Measurements from ENCODE around the gene SMARCC1. TPM values are rescaled to one million over a fixed set of nuclear protein-coding genes. Genes with fewer than 3 reads are reported as not detected.

The SMARCC1 gene
- total and polyA plus RNA-seq, 4 donors, result 12.5 to 66.8 (median 40.8) TPM

GRCh38 chr3:47803480-47804025 is 21.9 kb upstream of the SMARCC1 start:
- no peak for DNase-seq
- peaks cover 0 to 2% of the 10 kb centered on the region in 2 donors for H3K4me1 ChIP-seq (ENCODE audit: control insufficient read depth in 1 of 2, insufficient read depth in 2 of 2, low read length in 2 of 2)
- peak overlapping the region; percentile 1 to 96 for H3K27ac ChIP-seq (ENCODE audit: low read depth in 1 of 2, low read length in 2 of 2)
- peaks cover 0 to 2% of the 10 kb centered on the region in 2 donors for H3K36me3 ChIP-seq (ENCODE audit: control insufficient read depth in 1 of 2, insufficient read depth in 2 of 2, low read length in 1 of 2)
- intact Hi-C loops (cut with DNase I), result loop anchor here in 1 of 2 donors (5.0 kb wide), 1 partner anchor 191 kb away; no protein-coding TSS in a partner anchor
- H3K9me3 ChIP-seq (ENCODE audit: control insufficient read depth, low read length), result no peaks in the 10 kb centered on the region
- ATAC-seq (ENCODE audit: low FRiP score), result no peak
- H3K27me3 ChIP-seq (ENCODE audit: control insufficient read depth in 1 of 2, insufficient read depth in 2 of 2, low read length in 1 of 2), result no peaks in the 10 kb centered on the region
- peak overlapping the region; percentile 76 to 88 for H3K4me3 ChIP-seq (ENCODE audit: low read length in 2 of 2)
- whole genome bisulfite sequencing, 2 donors, result 0% methylated on average over 14 to 20 of the region's 20 CpGs

DNA sequence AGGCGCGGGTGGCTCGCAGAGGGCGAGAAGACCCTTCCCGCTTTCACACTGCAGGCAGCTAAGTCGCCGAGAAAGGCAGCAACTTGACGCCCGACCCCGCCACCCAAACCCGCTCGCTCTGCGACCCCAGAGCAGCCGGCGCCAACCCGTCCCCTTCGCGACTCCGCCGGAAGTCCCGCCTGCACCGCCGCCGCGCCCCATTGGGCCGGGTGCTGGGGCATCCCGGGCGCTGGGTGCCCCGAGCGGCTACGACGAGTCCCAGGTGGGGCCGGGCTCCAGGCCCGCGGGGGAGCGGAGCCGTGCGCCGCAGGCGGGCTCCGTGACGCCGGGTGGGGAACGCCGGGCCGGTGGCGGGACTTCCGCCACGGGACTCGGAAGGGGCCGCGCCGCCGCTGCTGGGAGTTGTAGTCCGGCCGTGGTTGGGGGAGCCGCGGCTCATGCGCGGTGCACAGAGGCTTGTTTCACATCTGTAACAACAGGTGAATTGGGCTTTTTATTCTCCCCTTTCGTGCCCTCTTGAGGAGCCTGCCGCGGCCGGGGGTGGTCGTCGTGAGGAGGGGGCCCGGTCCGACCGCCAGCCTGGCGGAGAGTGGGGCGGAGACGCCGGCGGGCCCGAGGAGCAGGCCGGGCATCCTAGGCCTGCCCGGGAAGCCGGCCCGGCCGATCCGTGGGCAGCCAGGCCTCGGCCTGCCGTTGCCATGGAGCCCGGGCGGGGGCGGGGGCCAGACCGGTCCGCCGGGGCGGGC is 21.2 kb upstream of the SMARCC1 start, which contains the start of gene DHX30:
Gene DHX30 (plus strand): TSS at position 405 of the 746 bp plus-strand sequence. CDS start 7,546 bp downstream, outside the sequence.
- peak; percentile 93 to 96 for DNase-seq
- intact Hi-C loops (cut with DNase I), result loop anchor here in 1 of 2 donors (5.0 kb wide), 1 partner anchor 191 kb away; no protein-coding TSS in a partner anchor
- peak within 1 kb of the TSS; percentile 76 to 88 for H3K4me3 ChIP-seq (ENCODE audit: low read length in 2 of 2)

GRCh38 chr3:47799733-47800132 is 18.0 kb upstream of the SMARCC1 start:
- Histone ChIP-seq H3K4me3 (ENCODE audit: low read length in 2 of 2) (no peak overlapping the region), H3K27me3 (ENCODE audit: control insufficient read depth in 1 of 2, insufficient read depth in 2 of 2, low read length in 1 of 2) (no peaks in the 10 kb centered on the region), H3K36me3 (ENCODE audit: control insufficient read depth in 1 of 2, insufficient read depth in 2 of 2, low read length in 1 of 2) (no peaks in the 10 kb centered on the region), H3K4me1 (ENCODE audit: control insufficient read depth in 1 of 2, insufficient read depth in 2 of 2, low read length in 2 of 2) (peaks cover 0 to 2% of the 10 kb centered on the region in 2 donors), H3K9me3 (ENCODE audit: control insufficient read depth, low read length) (no peaks in the 10 kb centered on the region), H3K27ac (ENCODE audit: low read depth in 1 of 2, low read length in 2 of 2) (no peak overlapping the region)
- intact Hi-C loops (cut with DNase I), result loop anchor here in 1 of 2 donors (5.0 kb wide), 1 partner anchor 187 kb away; no protein-coding TSS in a partner anchor
- 93 to 94% methylated on average over 4 of the region's 4 CpGs for WGBS, 2 donors
- ATAC-seq (ENCODE audit: low FRiP score) (no peak), DNase-seq (no peak)

More for the DNA sequence above, 21.2 kb upstream of the SMARCC1 start, which contains the start of gene DHX30:
- Histone ChIP-seq H3K27me3 (ENCODE audit: control insufficient read depth in 1 of 2, insufficient read depth in 2 of 2, low read length in 1 of 2) (no peaks in the 10 kb centered on the region), H3K4me1 (ENCODE audit: control insufficient read depth in 1 of 2, insufficient read depth in 2 of 2, low read length in 2 of 2) (peaks cover 0 to 2% of the 10 kb centered on the region in 2 donors), H3K27ac (ENCODE audit: low read depth in 1 of 2, low read length in 2 of 2) (peak within 1 kb of the TSS; percentile 77 to 96), H3K36me3 (ENCODE audit: control insufficient read depth in 1 of 2, insufficient read depth in 2 of 2, low read length in 1 of 2) (no peaks in the 10 kb centered on the region), H3K9me3 (ENCODE audit: control insufficient read depth, low read length) (no peaks in the 10 kb centered on the region)
- ATAC-seq (ENCODE audit: low FRiP score), result peak; percentile 96
- WGBS, 2 donors, result 0 to 1% methylated on average over 33 to 90 of the region's 90 CpGs

- intact Hi-C loops (cut with DNase I), result no loop called here
- H3K27ac ChIP-seq (ENCODE audit: low read depth in 1 of 2, low read length in 2 of 2), result no peak overlapping the region
- H3K36me3 ChIP-seq (ENCODE audit: control insufficient read depth in 1 of 2, insufficient read depth in 2 of 2, low read length in 1 of 2), result no peaks in the 10 kb centered on the region
- DNase-seq, result no peak
- 84 to 87% methylated on average over 4 of the region's 4 CpGs for WGBS, 2 donors
- no peak overlapping the region for H3K4me3 ChIP-seq (ENCODE audit: low read length in 2 of 2)
- no peaks in the 10 kb centered on the region for H3K4me1 ChIP-seq (ENCODE audit: control insufficient read depth in 1 of 2, insufficient read depth in 2 of 2, low read length in 2 of 2)
- ATAC-seq (ENCODE audit: low FRiP score), result no peak
- no peaks in the 10 kb centered on the region for H3K27me3 ChIP-seq (ENCODE audit: control insufficient read depth in 1 of 2, insufficient read depth in 2 of 2, low read length in 1 of 2)
- H3K9me3 ChIP-seq (ENCODE audit: control insufficient read depth, low read length), result no peaks in the 10 kb centered on the region
Observed at GRCh38 chr3:47794544-47794943, 12.9 kb upstream of the SMARCC1 start.

DNA sequence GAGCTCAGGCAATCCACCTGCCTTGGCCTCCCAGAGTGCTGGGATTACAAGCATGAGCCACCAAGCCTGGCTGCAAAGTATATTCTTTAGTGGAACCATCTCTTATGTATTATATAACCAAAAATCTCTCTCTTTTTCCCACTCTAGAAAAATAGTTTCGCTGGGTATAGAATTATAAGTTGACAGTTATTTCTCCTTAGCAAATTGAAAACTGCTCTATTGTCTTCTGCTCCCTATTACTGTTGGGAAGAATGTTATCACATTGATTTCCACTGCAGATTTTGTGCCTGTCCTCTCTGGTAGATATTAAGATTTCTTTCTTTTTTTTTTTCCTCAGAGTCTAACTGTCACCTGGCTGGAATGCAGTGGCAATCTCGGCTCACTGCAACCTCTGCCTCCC is 11.0 kb upstream of the SMARCC1 start:
- 95 to 98% methylated on average over 2 of the region's 2 CpGs for WGBS, 2 donors
- intact Hi-C loops (cut with DNase I), result no loop called here
- Histone ChIP-seq H3K27me3 (ENCODE audit: control insufficient read depth in 1 of 2, insufficient read depth in 2 of 2, low read length in 1 of 2) (no peaks in the 10 kb centered on the region), H3K4me3 (ENCODE audit: low read length in 2 of 2) (no peak overlapping the region), H3K36me3 (ENCODE audit: control insufficient read depth in 1 of 2, insufficient read depth in 2 of 2, low read length in 1 of 2) (no peaks in the 10 kb centered on the region), H3K9me3 (ENCODE audit: control insufficient read depth, low read length) (no peaks in the 10 kb centered on the region), H3K4me1 (ENCODE audit: control insufficient read depth in 1 of 2, insufficient read depth in 2 of 2, low read length in 2 of 2) (no peaks in the 10 kb centered on the region), H3K27ac (ENCODE audit: low read depth in 1 of 2, low read length in 2 of 2) (no peak overlapping the region)
- no peak for DNase-seq
- ATAC-seq (ENCODE audit: low FRiP score), result no peak

DNA sequence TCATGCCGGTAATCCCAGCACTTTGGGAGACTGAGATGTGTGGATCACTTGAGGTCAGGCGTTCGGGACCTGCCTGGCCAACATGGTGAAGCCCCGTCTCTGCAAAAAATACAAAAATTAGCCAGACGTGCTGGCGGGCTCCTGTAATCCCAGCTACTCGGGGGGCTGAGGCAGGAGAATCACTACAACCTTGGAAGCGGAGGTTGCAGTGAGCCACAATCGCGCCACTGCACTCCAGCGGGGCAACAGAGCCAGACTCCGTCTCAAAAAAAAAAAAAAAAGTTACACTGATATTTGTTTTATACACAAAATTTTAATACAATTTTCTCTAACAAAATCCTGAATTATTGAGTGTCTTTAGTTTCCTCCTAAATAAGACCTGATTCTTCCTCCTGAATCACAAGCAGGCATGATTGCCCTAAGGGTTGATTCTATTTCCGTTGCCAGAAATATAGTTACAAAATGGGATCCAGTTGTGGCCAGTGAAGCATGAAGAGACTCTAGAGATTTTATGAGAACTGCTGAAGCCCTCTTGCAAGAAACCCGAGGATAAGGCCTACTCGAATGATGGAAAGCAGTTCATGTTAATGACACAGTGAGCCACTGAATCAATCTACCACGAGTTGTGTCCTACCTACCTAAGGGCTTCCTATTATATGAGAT is 9.6 kb upstream of the SMARCC1 start:
- DNase-seq (peak in 1 of 2 donors; percentile 39), ATAC-seq (ENCODE audit: low FRiP score) (no peak)
- intact Hi-C loops (cut with DNase I), result no loop called here
- Histone ChIP-seq H3K36me3 (ENCODE audit: control insufficient read depth in 1 of 2, insufficient read depth in 2 of 2, low read length in 1 of 2) (no peaks in the 10 kb centered on the region), H3K4me3 (ENCODE audit: low read length in 2 of 2) (no peak overlapping the region), H3K4me1 (ENCODE audit: control insufficient read depth in 1 of 2, insufficient read depth in 2 of 2, low read length in 2 of 2) (no peaks in the 10 kb centered on the region), H3K27me3 (ENCODE audit: control insufficient read depth in 1 of 2, insufficient read depth in 2 of 2, low read length in 1 of 2) (no peaks in the 10 kb centered on the region), H3K9me3 (ENCODE audit: control insufficient read depth, low read length) (no peaks in the 10 kb centered on the region), H3K27ac (ENCODE audit: low read depth in 1 of 2, low read length in 2 of 2) (no peak overlapping the region)
- WGBS, 2 donors, result 88% methylated on average over 16 of the region's 16 CpGs

GRCh38 chr3:47783673-47784072 is 2.0 kb upstream of the SMARCC1 start:
- intact Hi-C loops (cut with DNase I), result loop anchor here in 1 of 2 donors (10.0 kb wide), 1 partner anchor 69 kb away; no protein-coding TSS in a partner anchor
- DNase-seq, result no peak
- no peak overlapping the region for H3K27ac ChIP-seq (ENCODE audit: low read depth in 1 of 2, low read length in 2 of 2)

GRCh38 chr3:47782446-47783308 is 984 bp upstream of the SMARCC1 start:
- ATAC-seq (ENCODE audit: low FRiP score) (no peak), DNase-seq (peak in 1 of 2 donors; percentile 30)
- Histone ChIP-seq H3K9me3 (ENCODE audit: control insufficient read depth, low read length) (no peaks in the 10 kb centered on the region), H3K36me3 (ENCODE audit: control insufficient read depth in 1 of 2, insufficient read depth in 2 of 2, low read length in 1 of 2) (no peaks in the 10 kb centered on the region), H3K4me1 (ENCODE audit: control insufficient read depth in 1 of 2, insufficient read depth in 2 of 2, low read length in 2 of 2) (no peaks in the 10 kb centered on the region), H3K27ac (ENCODE audit: low read depth in 1 of 2, low read length in 2 of 2) (peak overlapping the region; percentile 36 to 98), H3K27me3 (ENCODE audit: control insufficient read depth in 1 of 2, insufficient read depth in 2 of 2, low read length in 1 of 2) (no peaks in the 10 kb centered on the region), H3K4me3 (ENCODE audit: low read length in 2 of 2) (peak overlapping the region; percentile 49 to 67)
- WGBS, 2 donors, result 68 to 69% methylated on average over 23 of the region's 23 CpGs
- intact Hi-C loops (cut with DNase I), result loop anchor here in 1 of 2 donors (10.0 kb wide), 1 partner anchor 68 kb away; no protein-coding TSS in a partner anchor

More at GRCh38 chr3:47783673-47784072, 2.0 kb upstream of the SMARCC1 start:
- no peaks in the 10 kb centered on the region for H3K4me1 ChIP-seq (ENCODE audit: control insufficient read depth in 1 of 2, insufficient read depth in 2 of 2, low read length in 2 of 2)
- H3K27me3 ChIP-seq (ENCODE audit: control insufficient read depth in 1 of 2, insufficient read depth in 2 of 2, low read length in 1 of 2), result no peaks in the 10 kb centered on the region
- H3K9me3 ChIP-seq (ENCODE audit: control insufficient read depth, low read length), result no peaks in the 10 kb centered on the region
- H3K36me3 ChIP-seq (ENCODE audit: control insufficient read depth in 1 of 2, insufficient read depth in 2 of 2, low read length in 1 of 2), result no peaks in the 10 kb centered on the region
- no peak overlapping the region for H3K4me3 ChIP-seq (ENCODE audit: low read length in 2 of 2)
- ATAC-seq (ENCODE audit: low FRiP score), result no peak

Data from aorta (tissue), 5 donors.